Fibroblast of pulmonary artery (primary cell): ENCODE results near the gene TMEM45B.

Source experiments
- DNase-seq: peaks from one replicate; pipeline ENCODE4 v3.0.0-alpha.2; 2010; ENCODE audit warnings: low read depth
- H3K4me3 ChIP-seq: replicated peaks from 2 replicates; pipeline ENCODE4 v1.5.1; 2011; ENCODE audit warnings: low read depth, mild to moderate bottlenecking, control low read depth, low read length, moderate library complexity
- TF ChIP-seq, protein P1 (sequence below): IDR thresholded peaks from 2 replicates; pipeline ENCODE4 v1.5.1; 2011; ENCODE audit warnings: mild to moderate bottlenecking, control low read depth, low read length, inconsistent platforms; ENCODE audit errors: missing control alignments

Gene TMEM45B

DNA sequence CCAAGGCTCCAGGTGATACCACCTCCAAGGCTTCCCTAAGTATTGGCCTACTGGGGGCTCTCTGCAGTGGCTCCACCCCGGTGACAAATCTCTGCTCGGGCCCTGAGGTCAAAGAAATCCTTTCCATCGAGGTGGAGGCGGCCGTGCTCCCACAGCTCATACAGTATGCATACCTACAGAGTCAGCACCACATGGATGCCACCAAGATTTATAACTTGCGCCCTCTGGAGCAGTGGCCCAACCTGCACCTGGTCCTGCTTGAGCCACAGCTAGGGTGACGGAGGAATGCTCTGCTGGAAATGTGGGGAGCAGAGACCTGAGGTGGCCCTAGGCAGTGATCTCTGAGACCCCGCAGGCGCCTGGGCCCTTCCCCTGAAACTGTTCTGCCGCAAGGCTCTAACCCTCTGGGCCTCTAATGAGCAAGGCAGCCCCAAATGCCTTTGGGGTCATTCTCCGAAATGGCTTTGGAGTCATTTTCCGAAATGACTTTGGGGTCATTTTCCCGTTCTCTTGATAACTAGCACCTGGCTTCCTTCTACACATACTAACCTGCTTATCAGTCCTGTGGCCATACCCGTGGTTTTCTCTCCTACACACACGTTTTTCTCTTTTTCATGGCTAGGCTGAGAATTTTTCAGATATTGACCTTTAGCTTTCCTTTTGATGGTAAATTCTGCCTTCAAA lies 33.9 kb downstream of the TMEM45B start:
- no peak for DNase-seq
- H3K4me3 ChIP-seq = no peak overlapping the region
- TF ChIP-seq, protein P1, sequence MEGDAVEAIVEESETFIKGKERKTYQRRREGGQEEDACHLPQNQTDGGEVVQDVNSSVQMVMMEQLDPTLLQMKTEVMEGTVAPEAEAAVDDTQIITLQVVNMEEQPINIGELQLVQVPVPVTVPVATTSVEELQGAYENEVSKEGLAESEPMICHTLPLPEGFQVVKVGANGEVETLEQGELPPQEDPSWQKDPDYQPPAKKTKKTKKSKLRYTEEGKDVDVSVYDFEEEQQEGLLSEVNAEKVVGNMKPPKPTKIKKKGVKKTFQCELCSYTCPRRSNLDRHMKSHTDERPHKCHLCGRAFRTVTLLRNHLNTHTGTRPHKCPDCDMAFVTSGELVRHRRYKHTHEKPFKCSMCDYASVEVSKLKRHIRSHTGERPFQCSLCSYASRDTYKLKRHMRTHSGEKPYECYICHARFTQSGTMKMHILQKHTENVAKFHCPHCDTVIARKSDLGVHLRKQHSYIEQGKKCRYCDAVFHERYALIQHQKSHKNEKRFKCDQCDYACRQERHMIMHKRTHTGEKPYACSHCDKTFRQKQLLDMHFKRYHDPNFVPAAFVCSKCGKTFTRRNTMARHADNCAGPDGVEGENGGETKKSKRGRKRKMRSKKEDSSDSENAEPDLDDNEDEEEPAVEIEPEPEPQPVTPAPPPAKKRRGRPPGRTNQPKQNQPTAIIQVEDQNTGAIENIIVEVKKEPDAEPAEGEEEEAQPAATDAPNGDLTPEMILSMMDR = no peak

DNA sequence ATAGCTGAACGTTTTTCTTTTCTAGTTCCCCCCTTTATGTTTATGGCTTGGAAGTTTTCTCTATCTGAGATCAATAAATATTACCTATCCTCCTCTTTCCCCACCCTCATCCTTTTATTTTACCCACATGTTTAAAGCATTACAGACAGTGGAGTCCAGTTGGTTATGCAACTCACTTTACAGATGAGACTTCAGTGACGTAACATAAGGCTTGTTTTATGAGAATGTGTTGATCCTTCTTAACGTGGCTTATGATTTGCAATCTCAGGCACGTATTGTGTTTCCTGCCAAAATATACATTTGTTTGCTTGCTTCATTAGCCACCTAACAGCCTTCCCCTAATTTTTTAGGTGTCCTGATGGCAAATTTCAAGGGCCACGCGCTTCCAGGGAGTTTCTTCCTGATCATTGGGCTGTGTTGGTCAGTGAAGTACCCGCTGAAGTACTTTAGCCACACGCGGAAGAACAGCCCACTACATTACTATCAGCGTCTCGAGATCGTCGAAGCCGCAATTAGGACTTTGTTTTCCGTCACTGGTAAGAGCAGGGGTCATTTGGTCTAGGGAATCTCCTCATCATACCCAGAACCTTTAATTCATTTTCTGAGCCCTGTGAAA lies 36.6 kb downstream of the TMEM45B start:
- DNase-seq = no peak

DNA sequence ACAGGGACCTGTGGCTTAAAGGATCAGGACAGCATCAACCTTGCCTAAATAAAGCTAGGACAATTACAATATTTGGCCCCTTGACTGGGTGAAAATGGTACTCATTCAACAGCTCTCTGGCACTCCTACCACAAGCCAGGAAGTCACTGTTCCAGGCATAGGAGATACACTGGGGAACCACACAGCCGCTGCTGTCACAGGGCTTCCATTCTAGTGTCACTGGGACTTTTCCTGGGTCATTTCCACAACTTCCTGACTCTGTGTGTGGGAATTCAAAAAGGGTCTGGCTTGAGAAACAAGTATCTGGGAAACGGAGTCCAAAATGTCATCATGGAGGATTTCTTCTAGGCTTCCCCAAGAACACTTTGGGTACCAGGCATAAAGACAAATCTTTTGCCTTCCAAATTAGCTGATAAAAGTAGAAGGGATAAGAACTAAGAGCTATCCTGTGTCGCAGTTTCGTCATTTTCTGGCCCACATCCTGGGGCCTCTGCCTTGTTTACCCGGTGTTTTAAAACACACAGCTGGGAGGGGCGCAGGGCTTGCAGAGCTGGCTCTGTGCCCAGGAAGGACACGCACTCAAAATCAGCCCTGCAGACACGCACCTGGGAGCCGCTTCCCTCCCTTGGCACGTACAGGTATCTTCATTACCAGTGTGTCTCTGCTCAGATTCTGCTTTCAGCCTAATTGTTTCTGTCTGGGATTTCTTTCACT lies 38.0 kb downstream of the TMEM45B start:
- peak; percentile 69 for DNase-seq
- TF ChIP-seq, protein P1 = no peak
- H3K4me3 ChIP-seq = no peak overlapping the region

More for the DNA sequence above, 36.6 kb downstream of the TMEM45B start:
- H3K4me3 ChIP-seq = no peak overlapping the region
- TF ChIP-seq, protein P1 = no peak

DNA sequence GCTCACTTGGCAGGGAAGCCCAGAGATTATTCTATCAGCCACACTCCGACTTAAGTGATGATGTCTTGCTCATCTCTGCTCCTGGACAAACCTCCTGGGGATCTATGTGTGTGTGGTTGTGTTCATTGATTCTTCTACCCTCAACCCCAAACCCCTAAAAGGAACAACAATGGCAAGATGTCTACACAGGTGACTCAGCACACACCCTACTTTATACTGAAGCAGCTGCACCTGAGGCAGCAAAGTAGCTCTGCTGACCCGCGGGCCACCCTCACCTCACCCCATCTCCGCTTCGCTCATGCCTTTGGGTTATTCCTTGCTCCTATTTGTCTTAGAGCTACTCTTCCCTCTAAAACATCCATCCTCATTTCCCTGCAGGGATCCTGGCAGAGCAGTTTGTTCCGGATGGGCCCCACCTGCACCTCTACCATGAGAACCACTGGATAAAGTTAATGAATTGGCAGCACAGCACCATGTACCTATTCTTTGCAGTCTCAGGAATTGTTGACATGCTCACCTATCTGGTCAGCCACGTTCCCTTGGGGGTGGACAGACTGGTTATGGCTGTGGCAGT lies 38.7 kb downstream of the TMEM45B start:
- TF ChIP-seq, protein P1 = no peak
- H3K4me3 ChIP-seq = no peak overlapping the region
- DNase-seq = no peak

DNA sequence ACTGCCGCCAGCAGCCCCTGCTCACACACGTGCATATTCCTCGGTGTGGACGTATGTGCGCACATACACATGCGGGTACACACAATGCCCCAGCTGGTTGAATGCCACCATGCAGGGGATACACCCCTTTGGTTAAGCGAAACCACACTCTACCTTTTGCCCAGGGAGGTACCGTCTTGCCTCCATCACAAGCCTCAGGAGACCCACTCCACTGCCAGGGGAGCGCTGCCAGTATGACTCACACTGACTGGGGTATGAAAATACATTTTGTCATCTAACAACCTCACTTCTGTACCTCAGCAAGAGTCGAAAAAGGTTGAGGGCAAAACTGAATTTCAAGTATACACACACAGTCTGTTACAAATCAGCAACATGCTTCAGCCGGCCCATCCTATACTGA lies 39.4 kb downstream of the TMEM45B start:
- TF ChIP-seq, protein P1 = no peak
- DNase-seq = no peak
- no peak overlapping the region for H3K4me3 ChIP-seq

DNA sequence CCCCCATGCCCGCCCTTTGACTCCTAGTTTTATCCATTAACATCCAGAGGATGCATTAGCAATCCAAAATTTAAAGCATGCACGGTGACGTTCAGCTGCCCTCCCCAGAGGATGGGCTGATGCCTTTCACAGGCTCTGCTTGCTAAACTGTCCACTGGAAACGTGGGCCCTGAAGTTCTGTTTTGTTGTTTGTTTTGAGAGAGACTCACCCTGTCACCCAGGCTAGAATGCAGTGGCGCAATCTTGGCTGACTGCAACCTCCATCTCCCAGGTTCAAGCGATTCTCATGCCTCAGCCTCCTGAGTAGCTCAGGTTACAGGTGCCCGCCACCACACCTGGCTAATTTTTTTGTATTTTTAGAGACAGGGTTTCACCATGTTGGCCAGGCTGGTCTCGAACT lies 40.4 kb downstream of the TMEM45B start:
- no peak for DNase-seq
- TF ChIP-seq, protein P1 = no peak
- H3K4me3 ChIP-seq = no peak overlapping the region
